H1 (cell line): ENCODE measurements around the gene ARFRP1. TPM values are rescaled to one million over a fixed set of nuclear protein-coding genes. Genes with fewer than 3 reads are reported as not detected.

Source experiments
- CTCF ChIA-PET: fragments of 300-600 bp; sonication (Branson Sonifier 250); formaldehyde crosslinking; loops from one replicate; lab custom pipeline; 2021; ENCODE audit not compliant: partially characterized antibody; lab: Charles Lee
- POLR2A ChIA-PET: fragments of 300-600 bp; sonication (Branson Sonifier 250); formaldehyde crosslinking; loops from one replicate; lab custom pipeline; 2021; ENCODE audit warnings: inconsistent platforms; ENCODE audit not compliant: partially characterized antibody; lab: Charles Lee
- DNase-seq, 2 experiments: peaks; one replicate each; pipeline versions ENCODE4 v3.0.0 to v3.0.0-alpha.2; 2010 to 2022; ENCODE audit warnings: low spot score in 2 of 2, low read depth in 1 of 2, mixed read lengths in 1 of 2
- FAIRE-seq: peaks from 2 replicates; lab custom pipeline; 2011; peaks lifted over from hg19 to GRCh38; lab: Jason Lieb, UNC
- H2AFZ ChIP-seq: 2 replicates; pipeline ENCODE4 v1.8.1; 2012; ENCODE audit warnings: low read length, inconsistent platforms
- H2AK5ac ChIP-seq: 2 replicates; pipeline ENCODE4 v1.6.1; 2013; ENCODE audit warnings: low read depth, low read length
- H2BK120ac ChIP-seq: replicated peaks from 2 replicates; pipeline ENCODE3; 2013; ENCODE audit warnings: low read depth, low read length, inconsistent platforms
- H2BK12ac ChIP-seq: 2 replicates; pipeline ENCODE4 v1.6.1; 2013; ENCODE audit warnings: low read depth, low read length
- H2BK15ac ChIP-seq: 2 replicates; pipeline ENCODE4 v1.6.1; 2013; ENCODE audit warnings: low read length
- H2BK20ac ChIP-seq: 2 replicates; pipeline ENCODE4 v1.6.1; 2013; ENCODE audit warnings: low read length
- H2BK5ac ChIP-seq: 2 replicates; pipeline ENCODE4 v1.6.1; 2013; ENCODE audit warnings: low read depth, low read length
- H3K14ac ChIP-seq: 2 replicates; pipeline ENCODE4 v1.6.1; 2013; ENCODE audit warnings: inconsistent platforms; ENCODE audit not compliant: insufficient read length
- H3K18ac ChIP-seq: 2 replicates; pipeline ENCODE4 v1.6.1; 2013; ENCODE audit warnings: low read length; ENCODE audit errors: extremely low read depth
- H3K23ac ChIP-seq: 2 replicates; pipeline ENCODE4 v1.6.1; 2013; ENCODE audit warnings: inconsistent platforms; ENCODE audit not compliant: insufficient read length
- H3K23me2 ChIP-seq: 2 replicates; pipeline ENCODE4 v1.6.1; 2013; ENCODE audit warnings: low read depth, low read length
- H3K27ac ChIP-seq: 2 replicates; pipeline ENCODE4 v1.6.1; 2011; ENCODE audit warnings: low read depth, low read length, inconsistent platforms
- H3K27me3 ChIP-seq, 4 experiments: replicated peaks in 1 of 4; 1 replicate in 1 of 4; 2 replicates in 3 of 4; pipeline versions ENCODE4 v1.6.1 to v1.8.1; 2011 to 2013; ENCODE audit warnings: low read length in 3 of 4, mild to moderate bottlenecking in 3 of 4, inconsistent platforms in 2 of 4, mixed read lengths in 2 of 4, moderate library complexity in 1 of 4; ENCODE audit not compliant: control insufficient read depth in 3 of 4, insufficient read depth in 3 of 4; ENCODE audit errors: extremely low read depth in 1 of 4
- H3K36me3 ChIP-seq, 4 experiments: 2 replicates each; pipeline versions ENCODE4 v1.6.1 to v1.8.1; 2011 to 2013; ENCODE audit warnings: mild to moderate bottlenecking in 4 of 4, low read length in 3 of 4, moderate library complexity in 2 of 4, control low read depth in 1 of 4, inconsistent platforms in 1 of 4; ENCODE audit not compliant: insufficient read depth in 4 of 4, control insufficient read depth in 2 of 4
- H3K4ac ChIP-seq: replicated peaks from 2 replicates; pipeline ENCODE3; 2013; ENCODE audit warnings: low read length, low read depth, mixed read lengths, inconsistent platforms; ENCODE audit not compliant: insufficient read length
- H3K4me1 ChIP-seq, 4 experiments: replicated peaks in 1 of 4; 1 replicate in 1 of 4; 2 replicates in 3 of 4; pipeline versions ENCODE4 v1.6.1 to v1.8.1; 2011 to 2013; ENCODE audit warnings: low read length in 3 of 4, inconsistent platforms in 2 of 4, mixed read lengths in 1 of 4; ENCODE audit not compliant: insufficient read depth in 4 of 4, control insufficient read depth in 3 of 4
- H3K4me2 ChIP-seq, 2 experiments: 2 replicates each; pipeline versions ENCODE4 v1.6.1 to v1.8.1; 2011 to 2013; ENCODE audit warnings: low read depth in 2 of 2, low read length in 2 of 2, control low read depth in 1 of 2, inconsistent platforms in 1 of 2, mild to moderate bottlenecking in 1 of 2; ENCODE audit not compliant: insufficient read depth in 1 of 2
- H3K4me3 ChIP-seq, 4 experiments: fragments of 200-600, 300-600 bp in 1 of 4; sonication (generic), shearing (Covaris generic), sonication (Bioruptor Twin) in 1 of 4; 2 replicates each; pipeline versions ENCODE4 v1.5.1 to v1.8.1; 2011 to 2016; ENCODE audit warnings: low read length in 4 of 4, low read depth in 3 of 4, control low read depth in 2 of 4, inconsistent platforms in 2 of 4, mild to moderate bottlenecking in 2 of 4, mixed read lengths in 1 of 4, moderate library complexity in 1 of 4; ENCODE audit not compliant: insufficient read depth in 2 of 4; ENCODE audit errors: extremely low read depth in 1 of 4
- H3K56ac ChIP-seq: replicated peaks from 2 replicates; pipeline ENCODE3; 2013; ENCODE audit warnings: low read depth, mild to moderate bottlenecking, mixed read lengths, low read length, inconsistent platforms; ENCODE audit not compliant: insufficient read length
- H3K79me1 ChIP-seq: 2 replicates; pipeline ENCODE4 v1.6.1; 2013; ENCODE audit warnings: low read depth, low read length, control low read depth
- H3K79me2 ChIP-seq, 2 experiments: 2 replicates each; pipeline versions ENCODE4 v1.6.1 to v1.8.1; 2012 to 2013; ENCODE audit warnings: low read length in 2 of 2, mild to moderate bottlenecking in 2 of 2, inconsistent platforms in 1 of 2; ENCODE audit not compliant: insufficient read depth in 2 of 2, control insufficient read depth in 1 of 2
- H3K9ac ChIP-seq, 4 experiments: replicated peaks in 1 of 4; 1 replicate in 1 of 4; 2 replicates in 3 of 4; pipeline versions ENCODE4 v1.6.1 to v1.8.1; 2011 to 2013; ENCODE audit warnings: low read depth in 3 of 4, low read length in 3 of 4, control low read depth in 2 of 4, mild to moderate bottlenecking in 2 of 4, moderate library complexity in 2 of 4, inconsistent platforms in 1 of 4; ENCODE audit errors: extremely low read depth in 1 of 4
- H3K9me3 ChIP-seq, 2 experiments: 2 replicates each; pipeline versions ENCODE4 v1.6.1 to v1.8.1; 2012 to 2013; ENCODE audit warnings: mild to moderate bottlenecking in 2 of 2, moderate library complexity in 2 of 2, control low read depth in 1 of 2, inconsistent platforms in 1 of 2, low read depth in 1 of 2, low read length in 1 of 2, mixed read lengths in 1 of 2; ENCODE audit not compliant: insufficient read depth in 2 of 2
- H4K20me1 ChIP-seq, 2 experiments: replicated peaks in 1 of 2; 2 replicates each; pipeline versions ENCODE3 to v1.8.1; 2011 to 2013; ENCODE audit warnings: inconsistent platforms in 2 of 2, low read length in 2 of 2, mild to moderate bottlenecking in 1 of 2; ENCODE audit not compliant: insufficient read depth in 2 of 2, control insufficient read depth in 1 of 2
- H4K5ac ChIP-seq: 2 replicates; pipeline ENCODE4 v1.6.1; 2013; ENCODE audit warnings: low read length, low read depth, mixed read lengths, inconsistent platforms; ENCODE audit not compliant: insufficient read length
- H4K8ac ChIP-seq: 2 replicates; pipeline ENCODE4 v1.8.0; 2013; ENCODE audit warnings: mild to moderate bottlenecking, moderate library complexity, low read length, inconsistent platforms; ENCODE audit not compliant: insufficient read depth; ENCODE audit errors: extremely low read depth
- H4K91ac ChIP-seq: replicated peaks from 2 replicates; pipeline ENCODE3; 2013; ENCODE audit warnings: low read length, mixed read lengths, inconsistent platforms; ENCODE audit not compliant: insufficient read length
- CHD1 ChIP-seq: IDR thresholded peaks from 2 replicates; pipeline ENCODE4 v1.6.1; 2012; ENCODE audit warnings: low read depth, low read length, improper control_type of control experiment
- CREB1 ChIP-seq: IDR thresholded peaks from 2 replicates; pipeline ENCODE4 v1.6.1; 2012; ENCODE audit warnings: inconsistent platforms
- GABPA ChIP-seq: IDR thresholded peaks from 2 replicates; pipeline ENCODE4 v1.6.1; 2011; ENCODE audit warnings: mild to moderate bottlenecking, low read length, moderate library complexity, borderline replicate concordance; ENCODE audit not compliant: insufficient read depth
- JUND ChIP-seq: IDR thresholded peaks from 2 replicates; pipeline ENCODE4 v1.6.1; 2011; ENCODE audit warnings: mild to moderate bottlenecking, improper control_type of control experiment, low read length
- SP1 ChIP-seq: IDR thresholded peaks from 2 replicates; pipeline ENCODE4 v1.6.1; 2011; ENCODE audit warnings: low read depth, low read length
- SUZ12 ChIP-seq: fragments of 200-600 bp; sonication (generic); IDR thresholded peaks from 2 replicates; pipeline ENCODE4 v1.6.1; 2012; ENCODE audit warnings: mild to moderate bottlenecking, inconsistent platforms, low read length, moderate library complexity, mixed read lengths
- TEAD4 ChIP-seq: IDR thresholded peaks from 2 replicates; pipeline ENCODE4 v1.6.1; 2012; ENCODE audit warnings: low read depth, low read length, inconsistent platforms, mixed read lengths
- whole genome bisulfite sequencing, 2 experiments: shearing (Covaris generic) in 1 of 2; methylation state at CpG; one replicate each; pipeline versions ENCODE4 v1.1.6 to v1.1.7; 2013 to 2015; ENCODE audit warnings: low lambda C conversion rate in 2 of 2, mixed read lengths in 2 of 2, inconsistent platforms in 1 of 2, low coverage in 1 of 2, missing lambda C conversion rate in 1 of 2; ENCODE audit not compliant: insufficient replicate concordance in 2 of 2, insufficient coverage in 1 of 2, insufficient read length in 1 of 2; ENCODE audit errors: extremely low coverage in 1 of 2, missing lambda C conversion rate in 1 of 2; 5-methylcytosine and 5-hydroxymethylcytosine counted together
- polyA plus RNA-seq, 7 experiments: library from polyadenylated mRNA; depleted of rRNA in 3 of 7; stranded (reverse) in 5 of 7; unstranded in 2 of 7; fragments of >200 nt in 5 of 7; fragments of 200-250 nt in 2 of 7; gene quantifications; 1 replicate in 5 of 7; 2 replicates in 1 of 7; 4 replicates in 1 of 7; pipeline versions ENCODE4 v1.2.1 to v1.2.3, GENCODE V29; 2011 to 2013; ENCODE audit warnings: missing spikeins in 2 of 7, mixed read lengths in 2 of 7
- total RNA-seq: library from RNA; stranded (reverse); fragmentation: NEBNext Ultra II Directional; extraction: Animal tissue kit (Norgen Biotek cat#: 25700); gene quantifications from 2 replicates; pipeline ENCODE4 v1.2.1, GENCODE V29; 2021

The ARFRP1 gene
- total and polyA plus RNA-seq, 2 of the 8 experiments (the other 6 are each of a cell fraction or from before 2014, with no cell fraction given): 12.9 to 22.9 TPM

DNA sequence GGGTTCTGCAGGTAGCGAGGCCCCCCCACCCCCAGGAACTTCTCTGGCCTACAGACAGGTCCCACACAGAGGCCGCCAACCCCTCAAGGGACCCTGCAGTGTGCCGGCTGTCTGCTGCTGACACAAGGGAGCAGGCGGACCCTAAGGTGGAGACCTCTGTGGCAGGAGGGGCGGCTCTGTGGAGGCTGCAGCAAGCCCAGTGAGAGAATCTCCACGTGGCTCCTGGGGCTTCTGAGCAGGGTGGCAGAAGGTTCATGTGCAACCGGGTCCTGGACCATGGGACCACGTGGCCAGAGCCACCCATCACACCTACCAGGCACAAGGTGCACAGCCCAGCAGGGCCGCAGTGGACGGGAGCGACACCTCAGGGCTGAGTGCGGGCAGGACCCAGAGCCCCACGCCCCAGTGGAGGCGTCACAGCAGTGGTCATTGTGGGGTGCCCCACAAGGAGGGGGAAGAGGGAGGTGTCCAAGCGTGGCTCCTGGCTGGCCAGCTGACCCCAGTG is 4.3 kb downstream of the ARFRP1 start:
- Histone ChIP-seq H3K9me3 (no peaks in the 10 kb centered on the region), H4K8ac (no peak overlapping the region; the same call in 1 of the 2 replicates), H3K14ac (no peak overlapping the region), H2AK5ac (no peak overlapping the region), H2BK20ac (no peak overlapping the region), H3K79me1 (peaks cover 6% of the 10 kb centered on the region; the same call in 1 of the 2 replicates), H3K36me3 (peaks cover 3 to 18% (median 8%) of the 10 kb centered on the region in 4 experiments; a peak in 5 of 8 replicates), H4K20me1 (peaks cover 8 to 15% of the 10 kb centered on the region in 2 experiments), H2BK5ac (no peak overlapping the region), H3K4me3 (no peak overlapping the region), H2BK15ac (no peak overlapping the region), H3K4me2 (no peak overlapping the region), H3K4me1 (peaks cover 0 to 8% (median under 1%) of the 10 kb centered on the region in 4 experiments; a peak in 5 of 7 replicates), H3K27me3 (no peaks in the 10 kb centered on the region), H3K23me2 (peaks cover 4% of the 10 kb centered on the region; the same call in 1 of the 2 replicates), H2BK12ac (no peak overlapping the region), H3K9ac (no peak overlapping the region), H3K56ac (no peak overlapping the region), H3K23ac (no peak overlapping the region), H4K5ac (no peak overlapping the region), H3K4ac (no peak overlapping the region), H2AFZ (no peak overlapping the region), H4K91ac (no peak overlapping the region), H2BK120ac (no peak overlapping the region), H3K79me2 (peaks cover 0 to 17% of the 10 kb centered on the region in 2 experiments; a peak in 3 of 4 replicates), H3K27ac (no peak overlapping the region), H3K18ac (no peak overlapping the region)
- no peak for DNase-seq
- ChIA-PET CTCF (interaction anchor here (0.8 to 1.4 kb wide), 2 partner anchors 72 to 277 kb away, joined by 3 to 4 read pairs; partner anchors contain the start of gene PRPF6), POLR2A (interaction anchor here (0.9 to 4.7 kb wide), 13 partner anchors 7 to 163 kb away, joined by 3 to 49 read pairs (median 4); partner anchors contain the start of genes SLC2A4RG, TNFRSF6B and TPD52L2)
- FAIRE-seq: no peak
- 80% methylated on average over 15 of the region's 15 CpGs; no CpG with 5 or more reads in 1 of the 2 experiments for WGBS, 2 experiments
- no peak for TF ChIP-seq SP1
- no peak for TF ChIP-seq SUZ12
- no peak for TF ChIP-seq CREB1
- TF ChIP-seq JUND: no peak
- TF ChIP-seq TEAD4: no peak
- TF ChIP-seq CHD1: no peak
- no peak for TF ChIP-seq GABPA
